NCI-H1092 treated with DMSO at 0.1 percent for 48 hours (cell line): Measurements from ENCODE around the gene TRAF3.
"Not testable (repeated sequence)": the region's sequence is repeated elsewhere in the genome, so short reads cannot be mapped to it uniquely, and the experiment has no call there.

ENCODE experiments used
- DNase-seq: peaks from one replicate; lab custom pipeline; 2025; lab: John Stamatoyannopoulos, UW

Gene TRAF3

DNA sequence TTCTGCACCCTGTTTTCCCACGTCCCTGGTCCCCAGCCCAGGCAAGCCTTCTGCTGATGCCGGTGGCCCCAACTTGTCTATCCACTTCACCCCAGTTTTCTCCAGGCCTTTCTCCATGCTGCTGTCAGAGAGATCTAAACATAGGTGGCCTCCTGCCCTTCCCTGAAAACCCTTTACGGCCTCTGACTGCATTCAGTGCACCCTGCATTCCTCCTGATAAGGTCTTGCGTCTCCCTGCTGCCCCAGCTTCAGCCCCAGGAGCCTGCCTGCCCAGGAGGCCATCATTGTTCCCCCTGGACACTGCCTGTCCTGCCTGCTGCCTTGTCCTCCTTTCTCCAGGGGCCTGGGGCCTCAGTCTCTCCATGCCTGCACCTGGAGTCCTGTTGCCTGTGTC is 29.8 kb downstream of the TRAF3 start:
- no peak for DNase-seq

GRCh38 chr14:102809870-102810269 is 32.6 kb downstream of the TRAF3 start:
- no peak for DNase-seq

DNA sequence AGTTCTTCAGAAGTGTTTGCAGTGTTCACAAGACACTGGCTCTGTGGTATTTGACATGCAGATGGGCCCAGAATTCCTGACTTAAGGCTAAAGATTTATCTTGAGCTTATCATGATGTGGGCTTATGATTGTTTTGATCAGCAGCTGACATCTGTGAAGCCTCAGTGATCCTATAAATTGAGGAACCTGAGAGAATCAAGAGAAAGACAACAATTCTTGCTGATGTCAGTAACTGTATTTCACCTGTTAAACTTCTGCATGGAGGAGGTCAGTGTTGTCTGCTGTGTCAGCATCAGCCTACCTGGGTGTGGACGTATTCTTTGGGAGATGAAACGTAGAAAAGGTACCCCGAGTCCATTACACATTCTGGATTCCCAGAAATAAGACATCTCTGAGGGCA is 33.3 kb downstream of the TRAF3 start:
- no peak for DNase-seq

- no peak for DNase-seq
Measured at GRCh38 chr14:102811254-102811963, 34.2 kb downstream of the TRAF3 start.

DNA sequence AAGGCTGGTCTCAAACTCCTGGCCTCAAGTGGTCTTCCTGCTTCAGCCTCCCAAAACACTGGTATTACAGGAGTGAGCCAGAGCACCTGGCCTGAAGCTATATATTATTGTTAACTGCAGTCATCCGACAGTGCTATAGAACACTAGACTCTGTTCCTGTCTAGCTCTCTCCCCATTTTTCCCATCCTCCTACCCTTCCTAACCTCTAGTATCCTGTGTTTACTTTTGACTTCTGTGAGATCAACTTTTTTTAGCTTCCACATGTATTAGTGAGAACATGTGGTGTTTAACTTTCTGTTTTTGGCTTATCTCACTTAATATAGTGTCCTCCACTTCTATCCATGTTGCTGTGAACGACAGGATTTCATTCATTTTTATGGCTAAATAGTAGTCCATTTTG is 34.7 kb downstream of the TRAF3 start:
- no peak for DNase-seq

DNA sequence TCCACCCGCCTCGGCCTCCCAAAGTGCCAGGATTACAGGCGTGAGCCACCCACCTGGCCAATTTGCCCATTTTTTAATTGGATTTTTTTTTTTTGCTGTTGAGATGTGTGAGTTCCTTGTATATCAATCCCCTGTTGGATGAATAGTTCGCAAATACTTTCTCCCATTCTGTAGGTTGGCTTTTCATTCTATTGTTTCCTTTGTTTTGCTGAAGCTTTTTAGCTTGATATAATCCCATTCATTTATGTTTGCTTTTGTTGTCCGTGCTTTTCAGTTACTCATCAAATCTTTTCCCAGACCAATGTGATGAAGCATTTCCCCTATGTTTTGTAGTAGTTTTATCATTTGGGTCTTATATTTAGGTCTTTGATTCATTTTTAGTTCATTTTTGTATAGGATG is 36.4 kb downstream of the TRAF3 start:
- DNase-seq, result no peak

DNA sequence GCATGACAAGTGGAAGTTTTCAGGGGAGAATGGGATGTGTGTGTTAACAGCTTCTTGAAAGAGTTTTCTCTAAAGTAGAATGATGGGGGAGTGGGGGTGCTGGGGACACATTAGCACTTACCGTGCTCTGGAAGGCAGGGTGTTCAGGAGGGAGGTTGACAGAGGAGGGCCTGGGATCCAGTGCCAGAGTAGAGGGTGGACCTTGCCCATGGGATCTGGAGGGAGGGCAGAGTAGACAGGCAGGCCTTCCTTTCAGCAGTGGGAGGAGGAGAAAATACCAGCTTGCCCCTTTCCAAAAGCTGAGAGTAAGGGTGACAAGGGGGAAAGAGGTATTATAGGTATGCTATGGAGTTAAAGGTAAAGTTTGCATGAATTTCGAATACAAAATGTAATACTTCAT is 40.1 kb downstream of the TRAF3 start:
- no peak for DNase-seq

DNA sequence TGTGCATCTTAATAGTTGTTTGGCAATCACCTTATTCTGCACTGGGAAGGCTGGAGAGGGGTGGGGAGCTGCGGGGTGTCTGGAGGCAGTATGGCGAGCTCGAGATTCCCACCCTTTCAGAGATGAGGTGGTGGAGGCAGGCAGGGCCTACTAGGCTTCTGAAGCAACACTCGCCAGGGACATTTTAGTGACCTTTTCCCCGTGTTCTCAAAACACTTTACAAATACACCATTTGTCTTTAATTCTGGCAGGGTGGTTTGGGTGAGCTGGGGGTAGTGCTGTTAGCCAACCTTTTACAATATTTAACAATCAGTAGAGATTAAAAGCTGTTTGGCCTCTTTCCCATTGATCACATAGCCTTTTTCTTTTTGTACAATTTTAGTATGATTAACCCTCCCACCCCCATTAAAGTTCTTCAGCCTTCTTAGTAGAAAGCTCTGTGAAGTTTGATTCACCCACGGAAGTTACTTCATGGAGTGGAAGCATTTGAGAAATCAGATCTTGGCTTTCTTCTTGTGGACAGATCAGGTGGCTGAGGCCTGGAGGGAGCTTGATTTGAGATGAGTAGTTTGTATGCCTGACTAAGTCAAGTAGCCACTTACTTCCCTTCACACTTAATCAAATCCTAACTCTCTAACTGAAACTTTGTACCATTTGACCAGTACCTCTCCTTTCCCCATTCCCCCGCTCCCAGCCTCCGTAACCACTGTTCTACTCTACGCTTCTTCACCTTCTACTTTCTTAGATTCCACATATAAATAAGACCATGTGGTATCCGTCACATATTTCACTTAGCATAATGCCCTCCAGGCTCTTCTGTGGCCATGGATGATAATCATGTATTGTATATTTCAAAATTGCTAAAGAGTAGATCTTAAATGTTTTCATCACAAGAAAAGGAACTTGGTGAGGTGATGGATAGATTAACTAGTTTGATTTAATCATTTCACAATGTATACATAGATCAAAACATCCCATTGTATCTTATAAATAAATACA is 41.0 kb downstream of the TRAF3 start:
- no peak for DNase-seq

GRCh38 chr14:102819176-102819628 is 42.0 kb downstream of the TRAF3 start:
- DNase-seq, result no peak

DNA sequence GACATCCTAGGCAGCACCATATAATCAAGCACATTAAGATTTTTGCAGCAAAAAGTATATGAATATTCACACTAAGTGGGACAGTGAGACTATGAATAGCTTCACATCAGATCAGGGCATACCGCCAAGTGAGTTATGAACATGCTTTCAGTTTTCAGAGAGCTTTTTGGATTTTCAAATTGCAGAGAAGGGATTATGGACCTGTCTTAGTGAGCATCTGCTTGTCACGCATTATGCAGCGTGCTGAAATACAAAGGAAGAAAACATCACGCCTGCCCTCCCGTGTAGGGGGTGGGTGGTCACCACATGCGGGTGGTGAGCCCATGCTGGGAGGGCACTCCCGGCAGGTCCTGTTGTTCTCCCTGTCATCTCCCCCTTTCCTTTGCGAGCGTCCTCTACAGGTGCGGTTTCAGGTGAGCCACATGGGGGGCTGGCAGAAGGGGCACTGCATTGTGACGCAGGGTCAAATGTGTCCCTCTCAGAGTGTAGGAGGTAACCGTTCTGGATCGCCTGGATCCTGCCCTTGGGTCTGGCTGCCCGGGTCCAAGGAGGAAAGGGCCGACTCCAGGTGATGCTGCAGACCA is 42.6 kb downstream of the TRAF3 start:
- DNase-seq, result no peak

- DNase-seq, result no peak
Measured at GRCh38 chr14:102821252-102821651, 44.0 kb downstream of the TRAF3 start.

GRCh38 chr14:102822311-102822863 is 45.1 kb downstream of the TRAF3 start:
- no peak for DNase-seq

- not testable (repeated sequence) for DNase-seq
Measured at GRCh38 chr14:102822887-102823286, 45.6 kb downstream of the TRAF3 start.

GRCh38 chr14:102823546-102823945 is 46.3 kb downstream of the TRAF3 start:
- no peak for DNase-seq

GRCh38 chr14:102824832-102825231 is 47.6 kb downstream of the TRAF3 start:
- DNase-seq, result no peak

DNA sequence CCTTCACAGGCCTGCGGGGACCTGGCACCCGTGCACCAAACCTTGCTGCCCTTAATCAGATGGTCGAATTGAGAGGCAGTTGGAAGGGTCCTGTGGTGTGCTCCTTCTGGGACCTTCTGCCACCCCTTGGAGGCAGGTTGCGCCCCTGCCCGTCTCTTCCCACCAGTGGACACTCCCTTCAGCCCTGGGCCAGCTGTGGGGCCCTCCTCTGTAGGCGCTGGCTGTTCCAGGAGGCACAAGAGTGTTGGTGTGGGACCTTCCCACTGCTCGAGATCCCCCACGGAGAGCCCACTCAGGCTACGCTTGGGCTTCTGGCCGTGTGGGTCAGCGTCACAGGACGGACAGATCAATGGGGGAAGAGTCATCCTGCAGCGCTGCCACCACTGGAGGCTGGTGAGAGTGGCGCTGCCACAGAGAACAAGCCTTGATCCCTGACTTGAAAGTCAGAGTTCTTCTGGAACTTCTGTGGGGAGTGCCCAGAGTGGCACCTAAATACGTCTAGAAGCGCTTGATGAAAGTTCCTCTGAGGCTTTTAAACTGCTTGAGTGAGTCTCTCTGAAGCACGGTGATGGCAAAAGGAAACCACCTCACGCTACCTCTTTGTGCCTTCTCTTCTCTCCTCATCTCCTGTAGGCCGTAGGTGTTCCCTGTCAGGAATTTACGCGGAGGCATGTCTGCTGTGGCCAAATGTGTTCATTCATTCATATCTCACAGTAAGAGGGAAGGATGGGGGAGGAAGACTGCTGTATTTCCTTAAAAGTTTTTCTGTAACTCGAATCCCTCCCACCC is 48.3 kb downstream of the TRAF3 start:
- DNase-seq, result no peak

DNA sequence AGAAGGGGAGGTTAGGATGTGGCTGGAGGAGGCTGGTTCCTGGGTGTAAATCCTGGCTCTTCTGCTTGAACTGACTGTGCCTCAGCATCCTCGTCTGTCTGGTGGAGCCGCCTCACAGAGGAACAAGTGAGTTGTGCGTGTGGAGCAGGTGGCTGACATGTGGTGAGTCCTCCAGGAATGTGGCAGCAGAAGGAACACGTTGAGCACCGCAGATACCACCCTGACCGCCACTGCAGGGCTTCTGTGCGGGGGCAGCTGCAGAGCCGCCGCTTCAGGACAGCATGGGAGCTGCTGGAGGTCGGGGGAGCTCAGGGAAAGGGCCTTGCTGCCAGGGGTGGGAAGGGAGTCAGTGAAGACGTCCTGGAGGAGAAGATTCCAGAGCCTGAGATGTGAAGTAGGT is 48.9 kb downstream of the TRAF3 start:
- no peak for DNase-seq

DNA sequence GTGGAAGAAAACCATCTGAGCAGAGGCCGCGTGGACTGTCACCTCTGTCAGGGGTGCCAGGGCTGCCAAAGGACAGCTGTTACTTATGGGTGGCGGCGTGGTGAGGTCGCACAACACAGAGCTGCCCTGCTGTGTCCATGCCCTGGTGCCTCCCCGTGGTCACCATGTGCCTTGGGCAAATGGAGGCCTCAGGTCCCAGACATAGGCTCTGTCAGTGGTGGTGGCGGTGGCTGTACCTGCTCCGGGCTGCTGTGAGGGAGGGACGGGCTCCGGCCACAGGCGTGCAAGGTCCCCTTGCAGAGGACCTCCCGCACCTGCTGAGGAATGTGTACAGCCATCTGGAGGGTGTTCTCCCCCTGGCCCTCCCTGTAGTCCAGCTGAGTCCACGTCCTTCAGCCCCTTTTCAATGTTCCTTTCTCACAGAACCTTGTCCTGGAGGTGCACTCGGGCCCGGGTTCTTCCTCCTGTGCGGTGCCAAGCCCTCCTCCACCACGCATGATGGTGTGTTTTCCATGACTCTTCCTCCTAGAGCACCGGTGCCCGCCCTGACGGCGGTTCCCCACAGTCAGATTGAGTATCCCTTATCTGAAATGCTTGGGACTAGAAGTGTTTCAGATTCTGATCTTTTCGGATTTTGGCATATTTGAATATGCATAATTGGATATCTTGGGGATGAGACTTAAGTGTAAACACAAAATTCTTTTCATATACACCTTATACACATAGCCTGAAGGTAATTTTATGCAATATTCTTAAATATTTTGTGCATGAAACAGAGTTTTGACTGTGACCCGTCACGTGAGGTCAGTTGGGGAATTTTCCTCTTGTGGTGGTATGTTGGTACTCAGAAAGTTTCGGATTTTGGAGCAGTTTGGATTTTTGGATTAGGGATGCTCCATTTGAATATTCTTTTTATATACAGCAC is 49.8 kb downstream of the TRAF3 start:
- DNase-seq, result no peak

- DNase-seq, result peak; percentile 27
Measured at GRCh38 chr14:102827716-102828115, 50.5 kb downstream of the TRAF3 start.

GRCh38 chr14:102828151-102828550 is 50.9 kb downstream of the TRAF3 start:
- DNase-seq, result peak; percentile 36
